ENCODE data around the gene PDLIM7. TPM values are rescaled to one million over a fixed set of nuclear protein-coding genes. Genes with fewer than 3 reads are reported as not detected.
A peak's percentile ranks its signal among the peaks of the same experiment; 100 is the strongest.

The PDLIM7 gene
- polyA plus RNA-seq, 1 experiment: 195 TPM

DNA sequence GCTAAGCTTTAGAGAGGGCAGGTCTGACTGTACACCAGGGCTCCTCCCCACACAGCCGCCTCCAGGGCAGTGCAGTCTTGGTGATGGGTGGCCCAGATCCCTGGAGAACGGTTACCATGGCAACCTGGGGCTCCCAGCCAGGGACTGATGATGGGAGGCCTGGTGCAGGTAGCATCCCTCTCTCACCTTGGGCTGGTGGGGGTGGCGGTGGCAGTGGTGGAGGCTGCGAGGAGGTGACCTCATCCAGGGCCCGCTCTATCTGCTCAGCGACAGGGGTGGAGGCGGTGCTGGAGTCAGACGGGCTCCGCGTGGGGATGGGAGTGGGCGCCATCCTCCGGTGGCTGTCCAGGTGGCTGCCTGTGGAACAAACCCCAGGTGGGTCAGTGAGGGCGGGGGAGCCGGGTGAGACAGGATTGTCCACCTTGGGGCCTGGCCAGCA is 38.5 kb downstream of the PDLIM7 start:
- ChIA-PET CTCF (interaction anchor here (1.1 kb wide), 1 partner anchor 68 kb away, joined by 3 read pairs; no protein-coding TSS in a partner anchor), POLR2A (interaction anchor here (0.7 to 3.3 kb wide), 3 partner anchors 9 to 37 kb away, joined by 3 to 20 read pairs (median 3); no protein-coding TSS in a partner anchor)
- TF ChIP-seq, protein P1, sequence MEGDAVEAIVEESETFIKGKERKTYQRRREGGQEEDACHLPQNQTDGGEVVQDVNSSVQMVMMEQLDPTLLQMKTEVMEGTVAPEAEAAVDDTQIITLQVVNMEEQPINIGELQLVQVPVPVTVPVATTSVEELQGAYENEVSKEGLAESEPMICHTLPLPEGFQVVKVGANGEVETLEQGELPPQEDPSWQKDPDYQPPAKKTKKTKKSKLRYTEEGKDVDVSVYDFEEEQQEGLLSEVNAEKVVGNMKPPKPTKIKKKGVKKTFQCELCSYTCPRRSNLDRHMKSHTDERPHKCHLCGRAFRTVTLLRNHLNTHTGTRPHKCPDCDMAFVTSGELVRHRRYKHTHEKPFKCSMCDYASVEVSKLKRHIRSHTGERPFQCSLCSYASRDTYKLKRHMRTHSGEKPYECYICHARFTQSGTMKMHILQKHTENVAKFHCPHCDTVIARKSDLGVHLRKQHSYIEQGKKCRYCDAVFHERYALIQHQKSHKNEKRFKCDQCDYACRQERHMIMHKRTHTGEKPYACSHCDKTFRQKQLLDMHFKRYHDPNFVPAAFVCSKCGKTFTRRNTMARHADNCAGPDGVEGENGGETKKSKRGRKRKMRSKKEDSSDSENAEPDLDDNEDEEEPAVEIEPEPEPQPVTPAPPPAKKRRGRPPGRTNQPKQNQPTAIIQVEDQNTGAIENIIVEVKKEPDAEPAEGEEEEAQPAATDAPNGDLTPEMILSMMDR (IDR thresholded peaks at IDR 0.05; ENCODE audit: low read depth, low read length): no peak
- no peaks in the 10 kb centered on the region; the same call in 1 of the 2 replicates for H3K9me3 ChIP-seq (ENCODE audit: control insufficient read depth, insufficient read depth, low read length)
- DNase-seq (ENCODE audit: low read depth, low spot score): no peak
- peak overlapping the region; percentile 31 for H3K27ac ChIP-seq (ENCODE audit: low read depth, low read length)
- no peak overlapping the region for H3K4me3 ChIP-seq (ENCODE audit: low read depth, low read length)
- no peaks in the 10 kb centered on the region for H3K27me3 ChIP-seq (ENCODE audit: control insufficient read depth, insufficient read depth, low read length)

GRCh38 chr5:177457852-177458681 is 39.3 kb downstream of the PDLIM7 start:
- Histone ChIP-seq H3K4me3 (ENCODE audit: low read depth, low read length) (no peak overlapping the region), H3K27me3 (ENCODE audit: control insufficient read depth, insufficient read depth, low read length) (no peaks in the 10 kb centered on the region), H3K27ac (ENCODE audit: low read depth, low read length) (peak overlapping the region; percentile 52), H3K9me3 (ENCODE audit: control insufficient read depth, insufficient read depth, low read length) (no peaks in the 10 kb centered on the region; the same call in 1 of the 2 replicates)
- TF ChIP-seq, protein P1 (IDR thresholded peaks at IDR 0.05; ENCODE audit: low read depth, low read length): no peak
- POLR2A ChIA-PET: interaction anchor here (0.8 to 3.3 kb wide), 10 partner anchors 10 to 69 kb away, joined by 3 to 20 read pairs (median 6); partner anchors contain the start of genes GRK6 and PDLIM7
- CTCF ChIA-PET: interaction anchor here (1.2 to 15.6 kb wide), 16 partner anchors 8 to 148 kb away, joined by 3 to 205 read pairs (median 10); partner anchors contain the start of gene DBN1
- no peak for DNase-seq (ENCODE audit: low read depth, low spot score)

DNA sequence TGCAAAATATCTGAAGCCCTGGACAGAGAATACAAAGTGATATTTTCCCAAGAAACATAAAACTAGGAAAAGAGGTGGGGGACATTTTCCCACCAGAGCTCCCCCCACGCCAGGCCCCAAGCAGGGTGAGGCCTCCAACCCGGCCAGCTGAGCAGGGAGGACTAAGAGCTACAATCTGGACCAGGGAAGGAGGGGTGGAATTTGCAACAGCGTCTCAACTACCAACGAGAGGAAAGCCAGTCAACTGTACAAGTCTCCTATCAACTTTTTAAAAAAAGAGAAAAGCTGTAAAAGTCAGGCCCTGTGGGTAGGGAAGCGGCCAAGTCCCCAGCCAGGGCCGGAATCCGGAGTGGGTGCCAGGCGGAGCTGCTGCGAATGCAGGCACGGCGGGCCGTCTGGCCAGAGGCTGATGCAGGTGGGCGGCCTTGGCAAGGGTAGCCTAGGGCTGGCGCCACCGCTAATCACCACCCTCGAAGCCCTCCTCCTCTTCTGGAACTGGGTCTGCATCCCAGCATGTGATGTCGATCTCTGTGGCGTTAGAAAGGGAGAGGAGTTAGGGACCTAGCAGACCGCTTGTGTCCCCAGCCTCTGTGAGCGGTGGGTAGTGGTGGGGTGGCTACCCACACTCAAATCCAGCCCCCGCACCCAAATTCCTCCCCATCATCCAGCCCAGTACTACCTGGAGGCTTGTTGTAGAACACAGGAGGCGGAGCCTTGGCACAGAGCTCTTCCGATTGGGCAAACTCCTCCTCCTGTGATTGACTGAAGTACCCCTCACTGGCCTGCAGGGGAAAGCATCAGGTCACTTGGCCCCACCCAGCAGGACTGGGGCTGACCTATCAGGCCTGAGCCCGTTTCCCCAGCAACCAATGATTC is 40.2 kb downstream of the PDLIM7 start:
- Histone ChIP-seq H3K4me3 (ENCODE audit: low read depth, low read length) (no peak overlapping the region), H3K9me3 (ENCODE audit: control insufficient read depth, insufficient read depth, low read length) (no peaks in the 10 kb centered on the region; the same call in 1 of the 2 replicates), H3K27ac (ENCODE audit: low read depth, low read length) (peak overlapping the region; percentile 65), H3K27me3 (ENCODE audit: control insufficient read depth, insufficient read depth, low read length) (no peaks in the 10 kb centered on the region)
- peak; percentile 93 for DNase-seq (ENCODE audit: low read depth, low spot score)
- CTCF ChIA-PET: interaction anchor here (0.6 to 15.6 kb wide), 22 partner anchors 9 to 147 kb away, joined by 3 to 205 read pairs (median 6); partner anchors contain the start of genes DBN1 and PDLIM7
- POLR2A ChIA-PET: interaction anchor here (0.5 to 3.3 kb wide), 11 partner anchors 9 to 140 kb away, joined by 3 to 20 read pairs (median 6); partner anchors contain the start of genes GRK6 and PDLIM7
- TF ChIP-seq, protein P1 (IDR thresholded peaks at IDR 0.05; ENCODE audit: low read depth, low read length): peak; percentile 71

GRCh38 chr5:177456591-177456964 is 40.8 kb downstream of the PDLIM7 start:
- Histone ChIP-seq H3K4me3 (ENCODE audit: low read depth, low read length) (no peak overlapping the region), H3K27me3 (ENCODE audit: control insufficient read depth, insufficient read depth, low read length) (no peaks in the 10 kb centered on the region), H3K9me3 (ENCODE audit: control insufficient read depth, insufficient read depth, low read length) (no peaks in the 10 kb centered on the region), H3K27ac (ENCODE audit: low read depth, low read length) (peak overlapping the region; percentile 65)
- CTCF ChIA-PET: interaction anchor here (1.1 to 15.6 kb wide), 16 partner anchors 8 to 137 kb away, joined by 3 to 205 read pairs (median 8); partner anchors contain the start of gene PDLIM7
- no peak for DNase-seq (ENCODE audit: low read depth, low spot score)
- TF ChIP-seq, protein P1 (IDR thresholded peaks at IDR 0.05; ENCODE audit: low read depth, low read length): no peak
- POLR2A ChIA-PET: interaction anchor here (0.5 to 3.3 kb wide), 6 partner anchors 9 to 141 kb away, joined by 3 to 20 read pairs (median 7); partner anchors contain the start of gene PDLIM7

All from AG04450 (cell line).